ENCODE data around the gene ZMIZ2. TPM values are rescaled to one million over a fixed set of nuclear protein-coding genes. Genes with fewer than 3 reads are reported as not detected.

ZMIZ2 gene
- total and polyA plus RNA-seq, 2 donors (not counting 1 experiment from before 2014, with no cell fraction given), result 254 to 442 TPM

- H3K27me3 Mint-ChIP-seq, result no peaks in the 10 kb centered on the region
- no peaks in the 10 kb centered on the region for H3K9me3 Mint-ChIP-seq (ENCODE audit: insufficient read depth)
- Histone ChIP-seq H3K4me3 (ENCODE audit: control extremely low read depth in 1 of 5, extremely low read depth in 1 of 5, insufficient read depth in 1 of 5, low read depth in 2 of 5, low read length in 4 of 5) (no peak overlapping the region), H3K36me3 (replicated peaks in 1 of 2; ENCODE audit: control extremely low read depth in 1 of 2, control insufficient read depth in 1 of 2, extremely low read depth in 1 of 2, insufficient read depth in 2 of 2, low read length in 1 of 2) (no peaks in the 10 kb centered on the region), H2AFZ (ENCODE audit: insufficient read depth, low read depth, low read length, poor library complexity, severe bottlenecking) (no peak overlapping the region), H3K9me3 (ENCODE audit: control extremely low read depth in 1 of 3, control insufficient read depth in 2 of 3, insufficient read depth in 1 of 3, low read length in 2 of 3) (no peaks in the 10 kb centered on the region), H4K20me1 (ENCODE audit: control insufficient read depth, insufficient read depth, low read length, poor library complexity, severe bottlenecking) (no peaks in the 10 kb centered on the region), H3K4me1 (ENCODE audit: control insufficient read depth in 2 of 2, insufficient read depth in 2 of 2, low read length in 2 of 2) (no peaks in the 10 kb centered on the region), H3K27ac (ENCODE audit: low read length in 2 of 2) (no peak overlapping the region), H3K27me3 (replicated peaks in 1 of 4; ENCODE audit: control extremely low read depth in 1 of 4, control insufficient read depth in 3 of 4, insufficient read depth in 4 of 4, low read length in 3 of 4) (no peaks in the 10 kb centered on the region), H3K79me2 (ENCODE audit: control insufficient read depth, insufficient read depth, low read length) (no peaks in the 10 kb centered on the region), H3K4me2 (replicated peaks; ENCODE audit: low read depth, low read length, poor library complexity, severe bottlenecking) (no peak overlapping the region), H3K9ac (ENCODE audit: low read length) (no peak overlapping the region)
- ChIA-PET POLR2A (interaction anchor here (0.6 kb wide), 1 partner anchor 82 kb away, joined by 3 read pairs; no protein-coding TSS in a partner anchor), CTCF (no interaction called here)
- ATAC-seq (ENCODE audit: low read depth) (no peak), DNase-seq (no peak)
- intact Hi-C loops (cut with micrococcal nuclease), result no loop called here
- H3K4me1 Mint-ChIP-seq, result no peaks in the 10 kb centered on the region
- no peak overlapping the region for H3K27ac Mint-ChIP-seq
- WGBS (ENCODE audit: insufficient coverage), result 92% methylated on average over 2 of the region's 2 CpGs
- TF ChIP-seq CTCF (IDR thresholded peaks at IDR 0.05) (no peak), EZH2 (IDR thresholded peaks at IDR 0.05; ENCODE audit: borderline replicate concordance, insufficient read depth, low read depth, low read length, poor library complexity, severe bottlenecking) (no peak)
- H3K4me3 Mint-ChIP-seq, result no peak overlapping the region
Observed at GRCh38 chr7:44819292-44819691, 70.6 kb downstream of the ZMIZ2 start.

Other genes starting within 250 kb of the ZMIZ2 start
- gene NPC1L1, start 207.5 kb upstream of the ZMIZ2 start, total RNA-seq, result not detected in 2 replicates
- gene NPC1L1, start 207.5 kb upstream of the ZMIZ2 start, polyA plus RNA-seq, result 0.07 and 0.10 TPM in 2 replicates
- 102 and 104 TPM in 2 replicates for gene DDX56, start 174.9 kb upstream of the ZMIZ2 start, total RNA-seq
- gene DDX56, start 174.9 kb upstream of the ZMIZ2 start, polyA plus RNA-seq, result 88.0 and 88.2 TPM in 2 replicates
- 84.0 and 84.1 TPM in 2 replicates for gene TMED4, start 166.6 kb upstream of the ZMIZ2 start, total RNA-seq
- 102 and 107 TPM in 2 replicates for gene TMED4, start 166.6 kb upstream of the ZMIZ2 start, polyA plus RNA-seq
- gene OGDH, start 142.2 kb upstream of the ZMIZ2 start, total RNA-seq, result 71.5 and 80.2 TPM in 2 replicates
- gene OGDH, start 142.2 kb upstream of the ZMIZ2 start, polyA plus RNA-seq, result 29.9 and 42.6 TPM in 2 replicates
- 773 and 807 TPM in 2 replicates for gene PPIA, start 47.8 kb downstream of the ZMIZ2 start, total RNA-seq
- gene PPIA, start 47.8 kb downstream of the ZMIZ2 start, polyA plus RNA-seq, result 1,447 and 1,498 TPM in 2 replicates
- 125 and 129 TPM in 2 replicates for gene H2AZ2, start 99.2 kb downstream of the ZMIZ2 start, total RNA-seq
- 55.3 and 72.6 TPM in 2 replicates for gene H2AZ2, start 99.2 kb downstream of the ZMIZ2 start, polyA plus RNA-seq
- 28.6 and 29.1 TPM in 2 replicates for gene PURB, start 136.7 kb downstream of the ZMIZ2 start, total RNA-seq
- 6.4 and 10.4 TPM in 2 replicates for gene PURB, start 136.7 kb downstream of the ZMIZ2 start, polyA plus RNA-seq
- gene MYO1G, start 230.2 kb downstream of the ZMIZ2 start, total RNA-seq, result 104 and 107 TPM in 2 replicates
- 204 and 239 TPM in 2 replicates for gene MYO1G, start 230.2 kb downstream of the ZMIZ2 start, polyA plus RNA-seq